ENCODE measurements around the gene PPP6R1. TPM values are rescaled to one million over a fixed set of nuclear protein-coding genes. Genes with fewer than 3 reads are reported as not detected.

Gene PPP6R1
- total RNA-seq, 1 experiment from 2014 or later: 82.5 TPM

DNA sequence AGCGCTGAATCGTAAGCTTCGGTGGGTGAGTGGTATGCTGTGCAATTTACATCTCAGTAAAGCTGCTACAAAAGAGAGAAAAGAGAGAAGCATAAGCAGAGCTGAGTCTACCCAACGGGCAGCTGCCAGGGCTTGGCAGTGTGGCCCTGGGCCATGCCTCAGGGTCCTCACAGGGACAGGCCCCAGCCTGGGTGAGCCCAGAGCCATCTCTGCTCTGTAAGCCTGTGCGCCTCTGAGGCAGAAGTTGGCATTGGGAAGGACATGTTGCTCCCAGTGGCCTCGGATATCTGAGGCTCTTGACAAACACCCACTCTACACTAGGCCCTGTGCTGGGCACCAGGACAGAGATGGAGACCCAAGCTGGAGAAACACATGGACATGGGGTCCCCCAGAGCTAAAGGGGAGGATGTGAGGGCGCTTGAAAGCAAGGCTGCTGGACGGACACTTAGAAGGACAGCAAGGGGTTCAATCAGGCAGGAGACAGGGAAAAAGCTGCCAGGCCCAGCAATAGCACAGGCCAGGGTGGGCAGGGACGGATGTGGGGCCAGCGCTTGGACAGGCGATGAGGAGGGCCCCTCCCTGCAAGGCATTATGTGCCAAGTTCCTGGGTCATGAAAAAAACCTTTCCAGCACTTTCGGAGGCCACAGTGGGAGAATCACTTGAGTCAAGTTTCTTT, 14.7 kb downstream of the PPP6R1 start:
- DNase-seq (ENCODE audit: low read depth): no peak

DNA sequence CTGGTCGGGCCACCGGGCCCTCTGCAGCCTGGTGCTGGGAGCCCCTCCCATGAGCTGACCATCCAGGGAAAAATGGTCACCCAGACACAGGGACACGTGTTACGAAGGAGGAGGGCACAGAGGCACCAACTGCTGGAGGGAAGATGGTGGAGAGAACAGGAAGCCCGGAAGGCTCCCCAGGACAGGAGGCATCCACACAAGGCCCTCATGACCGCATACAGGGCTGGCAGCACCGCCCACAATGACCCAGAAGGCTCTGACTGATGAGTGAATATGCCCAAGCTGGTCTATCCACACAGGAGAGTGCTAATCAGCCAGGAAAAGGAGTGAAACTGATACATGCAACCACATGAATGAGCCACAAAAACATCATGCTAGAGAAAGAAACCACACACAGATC, 16.3 kb downstream of the PPP6R1 start:
- no peak for DNase-seq (ENCODE audit: low read depth)

- no peak for DNase-seq (ENCODE audit: low read depth)
Measured at GRCh38 chr19:55241935-55242464, 16.8 kb downstream of the PPP6R1 start.

GRCh38 chr19:55241143-55241934, 17.5 kb downstream of the PPP6R1 start:
- DNase-seq (ENCODE audit: low read depth): no peak

GRCh38 chr19:55240713-55241020, 18.1 kb downstream of the PPP6R1 start:
- no peak for DNase-seq (ENCODE audit: low read depth)

DNA sequence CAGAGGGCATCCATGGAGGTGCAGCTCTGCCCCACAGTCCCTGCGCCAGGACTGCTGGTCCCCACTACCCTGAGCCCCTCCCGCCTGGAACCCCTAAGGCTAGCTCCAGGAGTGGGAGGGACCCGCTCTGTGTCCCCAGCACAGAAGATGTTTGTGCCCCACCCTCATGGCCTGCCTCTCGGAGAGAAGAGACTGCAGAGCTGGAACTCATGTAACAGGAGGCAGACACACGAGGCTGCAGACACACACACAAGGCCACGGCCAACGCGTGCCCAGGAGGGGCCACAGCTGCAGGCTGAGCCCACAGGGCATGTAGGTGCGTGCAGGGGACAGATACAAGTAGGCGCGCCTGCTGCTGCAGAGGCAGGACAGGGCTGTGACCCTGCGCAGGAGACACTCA, 19.8 kb downstream of the PPP6R1 start:
- no peak for DNase-seq (ENCODE audit: low read depth)

- DNase-seq (ENCODE audit: low read depth): no peak
Measured at GRCh38 chr19:55238030-55238429, 20.8 kb downstream of the PPP6R1 start.

- DNase-seq (ENCODE audit: low read depth): no peak
Measured at GRCh38 chr19:55232986-55233385, 25.8 kb downstream of the PPP6R1 start.

DNA sequence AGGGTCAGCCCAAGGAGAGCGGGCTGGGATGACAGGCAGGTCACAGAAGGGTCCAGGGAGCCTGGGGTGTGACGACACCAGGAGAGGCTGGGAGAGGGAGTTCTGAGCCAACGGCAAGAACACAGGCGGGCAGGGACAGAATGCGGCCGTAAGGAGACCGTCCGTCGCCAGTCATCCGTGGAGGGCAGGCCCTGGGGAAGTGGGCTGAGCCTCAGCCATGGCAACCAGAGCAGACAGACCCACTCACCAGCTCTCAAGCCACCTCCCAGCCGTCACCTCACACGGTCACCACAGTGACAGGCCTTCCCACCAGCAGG, 26.6 kb downstream of the PPP6R1 start:
- no peak for DNase-seq (ENCODE audit: low read depth)

DNA sequence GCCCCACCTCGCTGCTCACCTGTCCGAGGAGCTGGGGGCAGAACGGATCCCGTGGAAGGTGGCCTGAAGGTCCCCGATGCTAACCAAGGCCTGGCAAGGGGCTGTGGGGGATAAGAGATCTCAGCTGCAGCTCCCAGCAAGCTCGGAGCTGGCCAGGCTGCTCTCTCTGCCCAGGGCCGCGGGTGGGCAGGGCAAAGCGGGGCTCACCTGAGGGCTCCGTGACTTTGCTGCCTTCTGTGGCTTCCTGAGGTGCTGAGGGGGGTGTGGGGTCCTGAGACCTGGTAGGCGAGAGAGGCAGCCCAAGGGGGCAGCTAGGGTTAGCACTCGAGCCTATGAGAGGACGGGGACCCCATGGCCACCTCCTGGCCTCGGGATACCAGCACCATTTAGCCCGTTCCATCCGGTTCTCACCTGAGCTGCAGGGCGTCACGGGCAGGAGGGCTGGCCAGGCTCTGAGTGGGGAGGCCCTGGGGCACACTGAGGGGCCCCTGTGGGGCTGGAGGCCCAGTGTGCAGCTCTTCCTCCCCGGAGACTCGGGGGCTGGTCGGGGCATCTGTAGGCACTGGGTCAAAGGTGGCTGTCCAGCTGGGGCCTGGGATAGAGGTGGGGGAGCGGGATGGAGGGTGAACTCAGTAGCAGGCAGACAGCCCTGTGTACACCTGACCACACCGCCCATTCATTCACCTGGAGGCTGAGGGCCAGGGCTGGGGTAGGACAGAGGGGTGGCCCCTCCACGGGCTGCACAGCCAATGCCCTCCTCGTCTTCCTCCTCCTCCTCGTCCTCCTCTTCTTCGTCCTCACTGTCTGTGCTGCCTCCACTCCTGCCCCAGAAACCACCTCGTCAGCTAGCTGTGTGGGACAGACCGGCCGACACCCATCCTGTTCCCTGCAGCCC, 27.2 kb downstream of the PPP6R1 start:
- DNase-seq (ENCODE audit: low read depth): no peak

GRCh38 chr19:55230780-55231179, 28.0 kb downstream of the PPP6R1 start:
- no peak for DNase-seq (ENCODE audit: low read depth)

DNA sequence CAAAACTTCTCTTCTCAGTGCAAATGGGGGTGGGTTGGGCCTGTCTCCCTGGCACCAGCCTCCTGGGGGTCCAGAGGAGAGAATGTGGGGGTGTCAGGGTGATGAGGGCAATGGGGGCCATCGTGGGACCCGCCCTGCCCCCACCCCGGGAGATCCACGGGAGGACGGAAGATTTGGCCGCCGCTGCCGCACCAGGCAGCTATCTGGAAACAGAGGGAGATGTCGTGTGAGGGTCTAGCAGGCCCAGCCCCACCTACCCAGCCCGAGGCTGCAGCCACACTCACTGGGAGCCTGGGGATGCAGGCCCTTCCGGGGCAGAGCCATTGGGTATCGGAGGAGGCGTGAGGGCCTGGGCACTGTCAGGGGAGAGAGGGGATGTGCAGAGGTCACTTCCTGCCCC, 28.5 kb downstream of the PPP6R1 start:
- no peak for DNase-seq (ENCODE audit: low read depth)

- DNase-seq (ENCODE audit: low read depth): no peak
Measured at GRCh38 chr19:55229789-55230182, 29.0 kb downstream of the PPP6R1 start.

DNA sequence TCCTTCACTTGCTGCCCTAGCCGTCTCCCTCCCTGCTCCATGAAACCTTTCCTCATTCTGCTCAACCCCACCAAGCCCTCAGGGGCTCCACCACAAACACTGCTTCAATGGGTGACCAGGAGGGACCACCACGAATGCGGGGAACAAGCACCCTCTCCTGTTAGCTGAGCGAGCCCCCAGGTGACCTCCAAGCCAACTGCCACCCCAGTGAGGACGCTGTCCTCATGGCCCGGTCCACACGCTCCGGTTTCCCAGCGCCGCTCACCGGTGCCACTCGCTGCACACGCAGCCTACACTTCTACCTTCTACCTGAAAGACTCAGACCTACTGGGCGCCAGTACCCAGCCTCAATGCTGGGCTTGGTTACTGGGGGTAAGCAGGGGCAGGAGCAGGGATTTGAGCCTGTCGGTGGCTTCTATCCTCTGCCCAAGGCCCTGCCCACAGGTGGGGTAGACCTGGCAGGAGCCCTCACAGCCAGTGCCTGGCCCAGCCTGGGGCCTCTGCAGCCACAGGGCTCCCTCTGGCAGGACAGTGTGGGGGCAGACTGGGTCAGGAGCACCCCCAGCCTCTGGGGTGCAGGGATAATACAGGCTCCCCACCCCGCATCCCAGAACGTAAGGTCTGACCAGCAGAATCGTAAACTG, 29.6 kb downstream of the PPP6R1 start:
- DNase-seq (ENCODE audit: low read depth): no peak

- DNase-seq (ENCODE audit: low read depth): no peak
Measured at GRCh38 chr19:55228403-55229031, 30.3 kb downstream of the PPP6R1 start, which contains the start of gene TMEM86B. Gene TMEM86B (minus strand): TSS chr19:55228763. CDS start chr19:55228741, 22 bp downstream.

- DNase-seq (ENCODE audit: low read depth): no peak
Measured at GRCh38 chr19:55228015-55228391, 30.8 kb downstream of the PPP6R1 start.

DNA sequence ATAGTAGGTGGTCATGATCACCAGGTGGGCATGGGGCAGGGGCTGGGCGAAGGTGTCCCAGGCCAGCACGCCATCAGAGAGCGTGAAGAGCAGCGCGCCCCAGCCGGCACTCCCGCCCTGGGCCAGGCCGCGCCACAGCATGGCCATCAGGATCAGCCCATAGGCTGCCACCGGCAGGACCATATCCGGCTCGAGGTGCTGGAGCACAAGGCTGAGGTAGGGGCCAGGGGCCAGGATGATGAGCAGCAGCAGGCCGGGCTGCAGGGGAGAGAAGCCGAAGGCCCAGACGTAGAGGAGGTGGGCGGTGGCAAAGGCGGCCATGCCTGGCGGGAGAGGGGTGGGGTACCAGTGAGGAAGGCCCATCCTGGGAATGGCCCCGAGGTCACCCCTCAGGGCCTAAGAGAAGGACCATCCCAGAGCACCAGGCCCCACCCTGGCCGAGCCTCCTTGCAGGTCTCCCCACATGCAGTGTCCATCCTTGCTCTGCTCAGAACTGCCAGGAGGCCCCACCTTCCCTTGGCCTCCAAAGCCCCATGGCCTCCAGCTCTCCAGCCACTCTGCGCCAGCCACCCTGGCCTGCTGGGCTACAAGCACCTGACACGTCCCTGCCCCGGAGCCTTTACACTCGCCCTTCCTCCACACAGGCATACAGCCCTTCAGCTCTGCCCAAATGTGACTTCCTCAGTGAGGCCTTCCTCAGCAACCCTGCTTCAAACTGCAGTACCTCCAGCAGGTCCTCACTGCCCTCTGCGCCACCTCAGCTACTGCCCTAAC, 31.4 kb downstream of the PPP6R1 start:
- no peak for DNase-seq (ENCODE audit: low read depth)

DNA sequence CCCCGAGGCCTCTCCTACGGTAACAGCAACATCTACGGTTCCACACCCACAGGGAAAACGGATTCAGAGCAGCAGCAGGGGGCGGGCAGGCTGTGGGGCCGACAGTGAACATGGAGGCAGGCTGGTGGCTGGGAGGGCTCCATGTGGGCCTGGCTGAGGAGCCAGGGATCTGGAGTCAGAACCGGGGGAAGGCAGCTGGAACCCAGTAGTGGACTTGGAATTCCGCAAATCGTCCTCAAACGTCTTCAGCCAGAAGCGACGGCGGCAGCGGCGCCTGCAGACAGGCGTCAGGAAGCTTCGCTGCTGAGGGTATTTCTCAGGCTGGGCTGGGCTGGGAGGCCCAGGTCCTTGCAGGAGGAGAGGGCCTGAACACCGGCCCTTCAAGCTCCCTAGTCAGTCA, 32.0 kb downstream of the PPP6R1 start:
- no peak for DNase-seq (ENCODE audit: low read depth)

GRCh38 chr19:55226273-55226672, 32.5 kb downstream of the PPP6R1 start:
- DNase-seq (ENCODE audit: low read depth): no peak

DNA sequence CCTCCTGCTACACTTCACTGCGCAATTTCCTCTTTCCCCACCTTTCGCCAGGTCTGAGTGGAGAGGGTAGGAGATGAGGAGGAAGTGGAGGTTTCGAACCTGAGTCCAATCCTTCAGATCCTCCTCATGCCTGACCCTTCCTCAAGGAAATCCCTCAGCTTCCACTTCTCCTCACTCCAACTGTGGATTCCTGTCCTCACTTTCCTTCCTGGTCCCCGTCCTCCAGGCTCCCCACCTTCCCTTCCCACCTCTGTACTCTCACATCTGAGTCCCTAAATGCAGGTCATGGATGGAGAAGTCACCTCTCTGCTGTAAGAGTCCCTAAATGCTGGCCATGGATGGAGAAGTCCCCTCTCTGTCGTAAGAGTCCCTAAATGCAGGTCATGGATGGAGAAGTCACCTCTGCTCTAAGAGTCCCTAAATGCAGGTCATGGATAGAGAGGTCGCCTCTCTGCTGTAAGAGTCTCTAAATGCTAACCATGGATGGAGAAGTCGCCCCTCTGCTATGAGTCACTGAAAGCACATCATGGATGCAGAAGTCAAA, 33.3 kb downstream of the PPP6R1 start:
- no peak for DNase-seq (ENCODE audit: low read depth)

Data from HT1080 (cell line).